Testis (tissue), 2 donors: ENCODE data around the gene STXBP6.

Experiments
- POLR2A ChIP-seq: fragments of 450-650 bp; IDR thresholded peaks from one replicate; pipeline ENCODE4 v1.6.1; 2017; ENCODE audit warnings: antibody characterized with exemption, mild to moderate bottlenecking, moderate library complexity
- TF ChIP-seq, protein P1 (sequence below), 3 experiments: fragments of 450-650 bp in 2 of 3; fragments of 200-600 bp in 1 of 3; sonication (generic) in 1 of 3; IDR thresholded peaks; one replicate each; pipeline ENCODE4 v1.5.1; 2016 to 2019; ENCODE audit warnings: antibody characterized with exemption in 3 of 3, mild to moderate bottlenecking in 2 of 3, moderate library complexity in 1 of 3

- TF ChIP-seq, protein P1, sequence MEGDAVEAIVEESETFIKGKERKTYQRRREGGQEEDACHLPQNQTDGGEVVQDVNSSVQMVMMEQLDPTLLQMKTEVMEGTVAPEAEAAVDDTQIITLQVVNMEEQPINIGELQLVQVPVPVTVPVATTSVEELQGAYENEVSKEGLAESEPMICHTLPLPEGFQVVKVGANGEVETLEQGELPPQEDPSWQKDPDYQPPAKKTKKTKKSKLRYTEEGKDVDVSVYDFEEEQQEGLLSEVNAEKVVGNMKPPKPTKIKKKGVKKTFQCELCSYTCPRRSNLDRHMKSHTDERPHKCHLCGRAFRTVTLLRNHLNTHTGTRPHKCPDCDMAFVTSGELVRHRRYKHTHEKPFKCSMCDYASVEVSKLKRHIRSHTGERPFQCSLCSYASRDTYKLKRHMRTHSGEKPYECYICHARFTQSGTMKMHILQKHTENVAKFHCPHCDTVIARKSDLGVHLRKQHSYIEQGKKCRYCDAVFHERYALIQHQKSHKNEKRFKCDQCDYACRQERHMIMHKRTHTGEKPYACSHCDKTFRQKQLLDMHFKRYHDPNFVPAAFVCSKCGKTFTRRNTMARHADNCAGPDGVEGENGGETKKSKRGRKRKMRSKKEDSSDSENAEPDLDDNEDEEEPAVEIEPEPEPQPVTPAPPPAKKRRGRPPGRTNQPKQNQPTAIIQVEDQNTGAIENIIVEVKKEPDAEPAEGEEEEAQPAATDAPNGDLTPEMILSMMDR (IDR thresholded peaks at IDR 0.05), result no peak
- no peak for TF ChIP-seq POLR2A
Observed at GRCh38 chr14:24979725-24980239, 70.2 kb downstream of the STXBP6 start.
